HG03045 (cell line): ENCODE data around the gene CHMP3.

Source experiments
- ATAC-seq: cut with Tn5 transposase; IDR thresholded peaks from one replicate; pipeline ENCODE4 v1.9.1; 2021; ENCODE audit warnings: mild to moderate bottlenecking, moderate library complexity; ENCODE audit not compliant: unreplicated experiment

CHMP3 gene

GRCh38 chr2:86471637-86472036 is 91.6 kb downstream of the CHMP3 start:
- ATAC-seq: no peak

GRCh38 chr2:86470890-86471289 is 92.4 kb downstream of the CHMP3 start:
- no peak for ATAC-seq

GRCh38 chr2:86468162-86469033 is 94.8 kb downstream of the CHMP3 start:
- no peak for ATAC-seq

GRCh38 chr2:86466306-86466705 is 96.9 kb downstream of the CHMP3 start:
- no peak for ATAC-seq

GRCh38 chr2:86464652-86465051 is 98.6 kb downstream of the CHMP3 start:
- ATAC-seq: no peak

GRCh38 chr2:86461042-86461743 is 102.0 kb downstream of the CHMP3 start:
- no peak for ATAC-seq

- no peak for ATAC-seq
Observed at GRCh38 chr2:86455181-86455580, 108.1 kb downstream of the CHMP3 start.

- no peak for ATAC-seq
Observed at GRCh38 chr2:86454238-86454637, 109.0 kb downstream of the CHMP3 start.

GRCh38 chr2:86453836-86454235 is 109.4 kb downstream of the CHMP3 start:
- no peak for ATAC-seq
